H9 (cell line): ENCODE results near the gene AVL9. TPM values are rescaled to one million over a fixed set of nuclear protein-coding genes. Genes with fewer than 3 reads are reported as not detected.

Experiments used
- DNase-seq: peaks from one replicate; pipeline ENCODE4 v3.0.0-alpha.2; 2017
- H2AFZ ChIP-seq: one replicate; pipeline ENCODE4 v1.6.1; 2013; ENCODE audit warnings: mild to moderate bottlenecking, low read length, control low read depth, moderate library complexity
- H2AK5ac ChIP-seq: 2 replicates; pipeline ENCODE4 v1.6.1; 2013; ENCODE audit warnings: low read length, control low read depth, mixed read lengths; ENCODE audit not compliant: insufficient read length
- H2BK120ac ChIP-seq: one replicate; pipeline ENCODE4 v1.6.1; 2013; ENCODE audit warnings: low read depth, mild to moderate bottlenecking, low read length, control low read depth, inconsistent platforms; ENCODE audit not compliant: poor library complexity, severe bottlenecking
- H2BK12ac ChIP-seq: 2 replicates; pipeline ENCODE4 v1.6.1; 2013; ENCODE audit warnings: low read length, control low read depth, mixed read lengths, low read depth; ENCODE audit not compliant: insufficient read length
- H2BK15ac ChIP-seq: 2 replicates; pipeline ENCODE4 v1.6.1; 2013; ENCODE audit warnings: low read depth, low read length, control low read depth
- H2BK20ac ChIP-seq: one replicate; pipeline ENCODE4 v1.6.1; 2013; ENCODE audit warnings: low read depth, mild to moderate bottlenecking, low read length, control low read depth, inconsistent platforms; ENCODE audit not compliant: poor library complexity, severe bottlenecking
- H2BK5ac ChIP-seq: 2 replicates; pipeline ENCODE4 v1.6.1; 2013; ENCODE audit warnings: low read length, control low read depth, mixed read lengths; ENCODE audit not compliant: insufficient read length
- H3K14ac ChIP-seq: 2 replicates; pipeline ENCODE4 v1.6.1; 2013; ENCODE audit warnings: low read length, control low read depth; ENCODE audit not compliant: insufficient read depth
- H3K18ac ChIP-seq: 2 replicates; pipeline ENCODE4 v1.6.1; 2013; ENCODE audit warnings: low read depth, mild to moderate bottlenecking, mixed read lengths, low read length, control low read depth; ENCODE audit not compliant: insufficient read length
- H3K23ac ChIP-seq: 2 replicates; pipeline ENCODE4 v1.6.1; 2013; ENCODE audit warnings: low read length, control low read depth, mixed read lengths, low read depth; ENCODE audit not compliant: insufficient read length
- H3K23me2 ChIP-seq: 2 replicates; pipeline ENCODE4 v1.6.1; 2013; ENCODE audit warnings: low read depth, mild to moderate bottlenecking, mixed read lengths, low read length, control low read depth; ENCODE audit not compliant: insufficient read length, poor library complexity, severe bottlenecking
- H3K27ac ChIP-seq: 2 replicates; pipeline ENCODE4 v1.5.1; 2013; ENCODE audit warnings: low read length, control low read depth, mixed read lengths, low read depth; ENCODE audit not compliant: insufficient read length
- H3K27me3 ChIP-seq: 2 replicates; pipeline ENCODE4 v1.6.1; 2013; ENCODE audit warnings: low read length, control low read depth, inconsistent platforms; ENCODE audit not compliant: insufficient read depth
- H3K4ac ChIP-seq: 2 replicates; pipeline ENCODE4 v1.6.1; 2013; ENCODE audit warnings: low read depth, mild to moderate bottlenecking, control low read depth, inconsistent platforms, low read length, moderate library complexity
- H3K4me1 ChIP-seq: 2 replicates; pipeline ENCODE4 v1.6.1; 2013; ENCODE audit warnings: low read length, control low read depth, inconsistent platforms; ENCODE audit not compliant: insufficient read depth
- H3K4me2 ChIP-seq: 2 replicates; pipeline ENCODE4 v1.6.1; 2013; ENCODE audit warnings: low read length, control low read depth, mixed read lengths; ENCODE audit not compliant: insufficient read length, insufficient read depth
- H3K56ac ChIP-seq: 2 replicates; pipeline ENCODE4 v1.6.1; 2013; ENCODE audit warnings: low read depth, mild to moderate bottlenecking, mixed read lengths, low read length, control low read depth; ENCODE audit not compliant: insufficient read length
- H3K79me1 ChIP-seq: 2 replicates; pipeline ENCODE4 v1.6.1; 2013; ENCODE audit warnings: low read depth, mild to moderate bottlenecking, moderate library complexity, low read length, control low read depth, inconsistent platforms; ENCODE audit not compliant: insufficient read depth, poor library complexity, severe bottlenecking
- H3K79me2 ChIP-seq: 2 replicates; pipeline ENCODE4 v1.6.1; 2013; ENCODE audit warnings: low read length, control low read depth, inconsistent platforms; ENCODE audit not compliant: insufficient read depth
- H3K9ac ChIP-seq: 2 replicates; pipeline ENCODE4 v1.6.1; 2013; ENCODE audit warnings: low read length, control low read depth, mixed read lengths; ENCODE audit not compliant: insufficient read length; ENCODE audit errors: extremely low read depth
- H3K9me3 ChIP-seq: one replicate; pipeline ENCODE4 v1.6.1; 2013; ENCODE audit warnings: low read depth, low read length, inconsistent platforms; ENCODE audit not compliant: control insufficient read depth
- H3T11ph ChIP-seq: one replicate; pipeline ENCODE4 v1.6.1; 2013; ENCODE audit warnings: mild to moderate bottlenecking, low read length, control low read depth, inconsistent platforms
- H4K20me1 ChIP-seq: one replicate; pipeline ENCODE4 v1.6.1; 2013; ENCODE audit not compliant: control insufficient read depth, insufficient read length, insufficient read depth
- H4K5ac ChIP-seq: 2 replicates; pipeline ENCODE4 v1.6.1; 2013; ENCODE audit warnings: low read depth, mild to moderate bottlenecking, mixed read lengths, low read length, control low read depth; ENCODE audit not compliant: insufficient read length
- H4K8ac ChIP-seq: replicated peaks from 2 replicates; pipeline ENCODE4 v1.6.1; 2013; ENCODE audit warnings: low read length, control low read depth, mixed read lengths, low read depth; ENCODE audit not compliant: insufficient read length
- H4K91ac ChIP-seq: 2 replicates; pipeline ENCODE4 v1.6.1; 2013; ENCODE audit warnings: low read depth, mild to moderate bottlenecking, moderate library complexity, mixed read lengths, low read length, control low read depth; ENCODE audit not compliant: insufficient read length
- H3K27ac Mint-ChIP-seq, 3 experiments: 2 replicates in 2 of 3; 3 replicates in 1 of 3; pipeline ENCODE4 v1.8.0; 2020 to 2021; ENCODE audit warnings: mixed read lengths in 3 of 3, mild to moderate bottlenecking in 1 of 3, moderate library complexity in 1 of 3
- H3K27me3 Mint-ChIP-seq: 2 replicates; pipeline ENCODE4 v1.8.0; 2021; ENCODE audit warnings: low read depth, mild to moderate bottlenecking, moderate library complexity, mixed read lengths
- H3K36me3 Mint-ChIP-seq, 3 experiments: 2 replicates in 2 of 3; 3 replicates in 1 of 3; pipeline ENCODE4 v1.8.0; 2020 to 2021; ENCODE audit warnings: low read depth in 3 of 3, mixed read lengths in 3 of 3; ENCODE audit not compliant: insufficient read depth in 1 of 3
- H3K4me1 Mint-ChIP-seq, 2 experiments: 2 replicates each; pipeline ENCODE4 v1.8.0; 2020; ENCODE audit warnings: mixed read lengths in 2 of 2
- H3K4me3 Mint-ChIP-seq, 2 experiments: 2 replicates in 1 of 2; 3 replicates in 1 of 2; pipeline ENCODE4 v1.8.0; 2020 to 2021; ENCODE audit warnings: mild to moderate bottlenecking in 2 of 2, mixed read lengths in 2 of 2, moderate library complexity in 1 of 2
- H3K9me3 Mint-ChIP-seq, 2 experiments: 2 replicates in 1 of 2; 3 replicates in 1 of 2; pipeline ENCODE4 v1.8.0; 2020; ENCODE audit warnings: mild to moderate bottlenecking in 2 of 2, mixed read lengths in 2 of 2, moderate library complexity in 1 of 2
- WGBS: extraction: QIAGEN DNeasy Blood & Tissue Kit; methylation state at CpG from one replicate; pipeline ENCODE4 v1.1.7; 2013; ENCODE audit warnings: missing lambda C conversion rate, low lambda C conversion rate, mixed read lengths; ENCODE audit not compliant: insufficient read length; ENCODE audit errors: extremely low coverage; 5-methylcytosine and 5-hydroxymethylcytosine counted together
- total RNA-seq: library from RNA; stranded (reverse); gene quantifications from 2 replicates; pipeline ENCODE4 v1.2.1, GENCODE V29; 2021
- TF ChIP-seq, protein P1 (sequence below): fragments of 200-600 bp; sonication (generic); conservative IDR thresholded peaks from 3 replicates; pipeline ENCODE4 v1.8.0; 2021; ENCODE audit warnings: antibody characterized with exemption, mild to moderate bottlenecking

The AVL9 gene
- total RNA-seq, 1 experiment from 2014 or later, result 38.7 TPM

DNA sequence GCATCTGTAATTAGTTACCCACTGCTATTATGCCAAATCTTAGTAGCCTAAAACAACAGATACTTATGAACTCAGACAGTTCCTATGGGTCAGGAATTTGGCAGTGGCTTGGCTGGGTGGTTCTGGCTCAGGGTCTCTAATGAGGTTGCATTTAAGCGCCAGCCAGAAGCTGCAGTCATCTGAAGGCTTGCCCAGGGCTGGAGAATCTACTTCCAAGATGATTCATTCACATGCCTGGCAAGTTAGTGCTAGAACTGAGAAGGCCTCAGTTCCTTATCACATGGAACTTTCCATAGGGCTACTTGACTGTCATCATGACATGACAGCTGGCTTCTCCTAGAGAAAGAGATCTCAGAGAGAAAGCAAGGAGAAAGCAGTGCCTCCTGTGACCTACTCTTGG lies 121.3 kb downstream of the AVL9 start:
- H3K27ac Mint-ChIP-seq, result no peak overlapping the region
- Histone ChIP-seq H3K9ac (no peak overlapping the region), H3K27ac (no peak overlapping the region), H2BK15ac (no peak overlapping the region), H4K5ac (no peak overlapping the region), H2BK20ac (no peak overlapping the region), H2AK5ac (no peak overlapping the region), H3K79me2 (no peaks in the 10 kb centered on the region), H3K4me2 (no peak overlapping the region), H3K23me2 (no peaks in the 10 kb centered on the region), H2AFZ (no peak overlapping the region), H4K8ac (no peak overlapping the region), H4K20me1 (no peaks in the 10 kb centered on the region), H3K14ac (no peak overlapping the region), H4K91ac (no peak overlapping the region), H3K18ac (no peak overlapping the region), H2BK5ac (no peak overlapping the region), H3K4me1 (peaks cover 1% of the 10 kb centered on the region; the same call in 1 of the 2 replicates), H2BK12ac (no peak overlapping the region), H3K56ac (no peak overlapping the region), H3T11ph (no peak overlapping the region), H3K27me3 (no peaks in the 10 kb centered on the region), H3K4ac (no peak overlapping the region), H2BK120ac (no peak overlapping the region), H3K23ac (no peak overlapping the region), H3K79me1 (no peaks in the 10 kb centered on the region), H3K9me3 (no peaks in the 10 kb centered on the region)
- no peaks in the 10 kb centered on the region for H3K27me3 Mint-ChIP-seq
- H3K9me3 Mint-ChIP-seq, result no peaks in the 10 kb centered on the region; a peak in 1 of 5 replicates
- no peak overlapping the region for H3K4me3 Mint-ChIP-seq
- DNase-seq, result no peak
- peaks cover 0 to 5% (median 1%) of the 10 kb centered on the region in 3 experiments; a peak in 1 of 7 replicates for H3K36me3 Mint-ChIP-seq
- TF ChIP-seq, protein P1, sequence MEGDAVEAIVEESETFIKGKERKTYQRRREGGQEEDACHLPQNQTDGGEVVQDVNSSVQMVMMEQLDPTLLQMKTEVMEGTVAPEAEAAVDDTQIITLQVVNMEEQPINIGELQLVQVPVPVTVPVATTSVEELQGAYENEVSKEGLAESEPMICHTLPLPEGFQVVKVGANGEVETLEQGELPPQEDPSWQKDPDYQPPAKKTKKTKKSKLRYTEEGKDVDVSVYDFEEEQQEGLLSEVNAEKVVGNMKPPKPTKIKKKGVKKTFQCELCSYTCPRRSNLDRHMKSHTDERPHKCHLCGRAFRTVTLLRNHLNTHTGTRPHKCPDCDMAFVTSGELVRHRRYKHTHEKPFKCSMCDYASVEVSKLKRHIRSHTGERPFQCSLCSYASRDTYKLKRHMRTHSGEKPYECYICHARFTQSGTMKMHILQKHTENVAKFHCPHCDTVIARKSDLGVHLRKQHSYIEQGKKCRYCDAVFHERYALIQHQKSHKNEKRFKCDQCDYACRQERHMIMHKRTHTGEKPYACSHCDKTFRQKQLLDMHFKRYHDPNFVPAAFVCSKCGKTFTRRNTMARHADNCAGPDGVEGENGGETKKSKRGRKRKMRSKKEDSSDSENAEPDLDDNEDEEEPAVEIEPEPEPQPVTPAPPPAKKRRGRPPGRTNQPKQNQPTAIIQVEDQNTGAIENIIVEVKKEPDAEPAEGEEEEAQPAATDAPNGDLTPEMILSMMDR, result no peak
- no CpG with 5 or more reads among the region's 1 CpG for WGBS
- H3K4me1 Mint-ChIP-seq, result peaks cover 35 to 36% of the 10 kb centered on the region in 2 experiments
